ENCODE measurements around the gene NAALADL2. TPM values are rescaled to one million over a fixed set of nuclear protein-coding genes. Genes with fewer than 3 reads are reported as not detected.

Gene NAALADL2
- total RNA-seq, 2 donors from 2014 or later: 6.2 to 14.5 TPM

DNA sequence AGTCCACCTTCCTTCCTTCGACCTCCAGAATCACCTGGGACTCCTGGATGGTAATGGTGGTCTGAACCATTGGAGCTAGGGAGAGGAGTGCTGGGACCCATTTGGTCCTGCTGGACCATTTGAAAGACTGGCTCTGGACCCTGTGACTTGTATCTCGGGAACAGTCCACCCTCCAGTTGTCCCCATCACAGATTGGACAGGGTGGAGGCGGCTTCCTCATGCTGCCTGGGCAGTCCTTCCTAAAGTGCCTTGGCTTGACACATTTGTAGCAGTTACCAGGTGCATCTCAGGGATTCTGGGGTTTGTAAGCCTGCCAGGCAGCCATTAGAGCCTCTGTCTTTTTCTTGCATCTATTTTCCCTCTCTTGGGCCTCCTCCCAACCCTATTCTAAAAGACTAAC lies 758.1 kb downstream of the NAALADL2 start:
- no peak overlapping the region for H3K4me3 ChIP-seq
- 75 to 78% methylated on average over 3 of the region's 3 CpGs for WGBS, 2 donors
- DNase-seq: no peak
- no peaks in the 10 kb centered on the region for H3K9me3 ChIP-seq
- TF ChIP-seq POLR2A (IDR thresholded peaks at IDR 0.05): no peak
- TF ChIP-seq, protein P1, sequence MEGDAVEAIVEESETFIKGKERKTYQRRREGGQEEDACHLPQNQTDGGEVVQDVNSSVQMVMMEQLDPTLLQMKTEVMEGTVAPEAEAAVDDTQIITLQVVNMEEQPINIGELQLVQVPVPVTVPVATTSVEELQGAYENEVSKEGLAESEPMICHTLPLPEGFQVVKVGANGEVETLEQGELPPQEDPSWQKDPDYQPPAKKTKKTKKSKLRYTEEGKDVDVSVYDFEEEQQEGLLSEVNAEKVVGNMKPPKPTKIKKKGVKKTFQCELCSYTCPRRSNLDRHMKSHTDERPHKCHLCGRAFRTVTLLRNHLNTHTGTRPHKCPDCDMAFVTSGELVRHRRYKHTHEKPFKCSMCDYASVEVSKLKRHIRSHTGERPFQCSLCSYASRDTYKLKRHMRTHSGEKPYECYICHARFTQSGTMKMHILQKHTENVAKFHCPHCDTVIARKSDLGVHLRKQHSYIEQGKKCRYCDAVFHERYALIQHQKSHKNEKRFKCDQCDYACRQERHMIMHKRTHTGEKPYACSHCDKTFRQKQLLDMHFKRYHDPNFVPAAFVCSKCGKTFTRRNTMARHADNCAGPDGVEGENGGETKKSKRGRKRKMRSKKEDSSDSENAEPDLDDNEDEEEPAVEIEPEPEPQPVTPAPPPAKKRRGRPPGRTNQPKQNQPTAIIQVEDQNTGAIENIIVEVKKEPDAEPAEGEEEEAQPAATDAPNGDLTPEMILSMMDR (IDR thresholded peaks at IDR 0.05): no peak
- no peak for ATAC-seq
- H3K27me3 ChIP-seq: no peaks in the 10 kb centered on the region
- H3K4me1 ChIP-seq: no peaks in the 10 kb centered on the region
- no peak overlapping the region for H3K27ac ChIP-seq
- no peaks in the 10 kb centered on the region for H3K36me3 ChIP-seq (replicated peaks in 1 of 2; ENCODE audit: insufficient read depth in 1 of 2, low read depth in 2 of 2)
- intact Hi-C loops (cut with DNase I): no loop called here

DNA sequence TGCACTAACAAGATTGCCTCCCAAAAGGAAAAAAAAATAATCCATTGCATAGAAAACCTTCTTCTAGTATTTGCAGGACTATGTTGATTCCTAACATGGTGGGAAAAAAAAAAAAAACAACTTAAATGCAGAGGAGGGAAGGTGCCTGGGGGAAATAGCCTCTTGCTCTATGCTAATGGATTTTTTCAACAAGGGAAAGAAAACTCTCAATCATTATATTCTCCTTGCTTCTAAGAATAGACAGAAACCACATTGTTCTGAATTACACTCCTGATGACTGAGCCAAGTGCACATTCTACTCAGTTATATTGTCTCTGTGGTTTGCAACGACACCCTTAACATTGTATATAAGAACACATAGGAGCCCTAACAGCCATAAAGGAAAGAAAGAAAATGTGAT lies 760.2 kb downstream of the NAALADL2 start:
- 70 to 82% methylated on average over 1 of the region's 1 CpG for WGBS, 2 donors
- intact Hi-C loops (cut with DNase I): no loop called here
- Histone ChIP-seq H3K4me3 (no peak overlapping the region), H3K4me1 (no peaks in the 10 kb centered on the region), H3K27me3 (no peaks in the 10 kb centered on the region), H3K27ac (no peak overlapping the region), H3K36me3 (replicated peaks in 1 of 2; ENCODE audit: insufficient read depth in 1 of 2, low read depth in 2 of 2) (no peaks in the 10 kb centered on the region), H3K9me3 (no peaks in the 10 kb centered on the region)
- no peak for DNase-seq
- no peak for ATAC-seq
- no peak for TF ChIP-seq POLR2A (IDR thresholded peaks at IDR 0.05)
- TF ChIP-seq, protein P1 (IDR thresholded peaks at IDR 0.05): no peak

DNA sequence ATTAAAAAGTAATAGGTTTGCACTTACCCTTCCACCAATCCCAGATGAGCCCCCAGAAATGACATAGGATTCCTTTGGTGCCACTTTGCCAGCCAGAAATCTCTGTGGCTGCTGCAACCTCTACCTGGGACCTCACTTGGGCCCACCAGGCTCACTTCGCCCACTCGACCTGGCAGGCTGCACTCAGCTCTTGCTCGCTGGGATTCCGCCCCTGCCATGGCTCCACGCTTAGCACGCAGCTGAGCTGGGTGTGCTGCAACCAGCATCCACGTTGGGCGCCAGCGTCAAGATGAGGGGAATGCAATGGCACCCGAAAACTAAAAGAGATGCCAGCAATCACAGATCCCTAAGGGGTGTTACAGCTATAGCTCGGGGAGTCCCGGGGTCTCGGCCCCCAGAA lies 761.0 kb downstream of the NAALADL2 start:
- intact Hi-C loops (cut with DNase I): no loop called here
- TF ChIP-seq, protein P1 (IDR thresholded peaks at IDR 0.05): no peak
- TF ChIP-seq POLR2A (IDR thresholded peaks at IDR 0.05): no peak
- DNase-seq (no peak), ATAC-seq (no peak)
- WGBS, 2 donors: 90 to 93% methylated on average over 13 of the region's 13 CpGs
- Histone ChIP-seq H3K9me3 (no peaks in the 10 kb centered on the region), H3K27ac (no peak overlapping the region), H3K27me3 (no peaks in the 10 kb centered on the region), H3K36me3 (replicated peaks in 1 of 2; ENCODE audit: insufficient read depth in 1 of 2, low read depth in 2 of 2) (no peaks in the 10 kb centered on the region), H3K4me3 (no peak overlapping the region), H3K4me1 (no peaks in the 10 kb centered on the region)

DNA sequence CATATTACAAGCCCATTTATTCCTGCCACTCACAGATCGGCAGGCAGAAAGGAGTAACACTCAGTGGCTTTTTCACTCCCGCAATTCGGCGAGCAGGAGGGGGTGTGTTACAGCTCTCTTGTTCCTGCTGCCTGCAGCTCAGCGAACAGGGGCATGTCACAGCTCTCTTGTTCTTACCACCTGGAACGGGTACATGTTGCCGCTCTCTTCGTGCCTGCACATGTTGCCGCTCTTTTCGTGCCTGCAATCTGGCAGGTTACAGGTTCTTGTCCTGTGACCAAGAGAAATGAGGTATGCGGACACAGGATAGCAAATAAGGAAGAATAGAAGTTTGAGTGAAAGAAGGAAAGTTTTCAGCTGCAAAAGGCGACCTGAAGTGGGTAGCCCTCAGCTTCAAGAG lies 761.4 kb downstream of the NAALADL2 start:
- no peak overlapping the region for H3K4me3 ChIP-seq
- WGBS, 2 donors: 86 to 92% methylated on average over 12 of the region's 12 CpGs
- H3K9me3 ChIP-seq: no peaks in the 10 kb centered on the region
- no peak for ATAC-seq
- no peak overlapping the region for H3K27ac ChIP-seq
- H3K36me3 ChIP-seq (replicated peaks in 1 of 2; ENCODE audit: insufficient read depth in 1 of 2, low read depth in 2 of 2): no peaks in the 10 kb centered on the region
- no peak for DNase-seq
- H3K27me3 ChIP-seq: no peaks in the 10 kb centered on the region
- intact Hi-C loops (cut with DNase I): no loop called here
- TF ChIP-seq, protein P1 (IDR thresholded peaks at IDR 0.05): no peak
- no peak for TF ChIP-seq POLR2A (IDR thresholded peaks at IDR 0.05)
- no peaks in the 10 kb centered on the region for H3K4me1 ChIP-seq

DNA sequence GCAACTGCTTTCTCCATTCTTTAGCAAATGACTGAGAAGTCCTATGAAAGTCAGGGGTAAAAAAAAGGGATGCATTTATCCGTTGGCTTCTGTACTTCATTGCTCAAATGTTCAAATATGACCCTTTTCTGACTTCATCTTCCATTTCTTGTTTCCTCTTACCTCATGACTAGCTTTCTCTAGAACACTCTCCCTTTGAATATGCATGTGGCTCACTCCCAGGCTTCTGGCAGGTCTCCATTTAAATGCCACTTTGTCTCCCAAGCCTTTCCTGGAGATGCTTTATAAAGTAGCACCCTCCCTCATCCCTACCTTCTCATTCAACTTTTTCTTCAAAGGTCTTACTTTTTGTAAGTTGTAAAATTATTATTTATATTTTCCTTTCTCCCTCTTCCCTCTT lies 781.8 kb downstream of the NAALADL2 start:
- WGBS, 2 donors: 44% methylated on average over 1 of the region's 1 CpG

More for the DNA sequence above, 781.8 kb downstream of the NAALADL2 start:
- Histone ChIP-seq H3K27ac (no peak overlapping the region), H3K27me3 (no peaks in the 10 kb centered on the region), H3K4me3 (no peak overlapping the region), H3K36me3 (replicated peaks in 1 of 2; ENCODE audit: insufficient read depth in 1 of 2, low read depth in 2 of 2) (no peaks in the 10 kb centered on the region), H3K9me3 (no peaks in the 10 kb centered on the region), H3K4me1 (no peaks in the 10 kb centered on the region)
- ATAC-seq: no peak
- TF ChIP-seq, protein P1 (IDR thresholded peaks at IDR 0.05): no peak
- TF ChIP-seq POLR2A (IDR thresholded peaks at IDR 0.05): no peak
- no peak for DNase-seq
- intact Hi-C loops (cut with DNase I): no loop called here

Measured in body of pancreas (tissue), 4 donors.